OCI-LY7 (cell line): ENCODE data around the gene SMAD6.

Experiments
- EZH2phosphoT487 ChIP-seq: fragments of 200-600 bp; sonication (generic); IDR thresholded peaks from 2 replicates; pipeline ENCODE4 v1.6.1; 2018; ENCODE audit warnings: low read depth, borderline replicate concordance, mild to moderate bottlenecking, mixed run types, antibody characterized with exemption, low read length, moderate library complexity, mixed read lengths
- TF ChIP-seq, protein P1 (sequence below): fragments of 200-600 bp; sonication (generic); conservative IDR thresholded peaks from 2 replicates; pipeline ENCODE4 v1.5.1; 2014; ENCODE audit warnings: mild to moderate bottlenecking, antibody characterized with exemption, low read length, moderate library complexity, mixed read lengths

GRCh38 chr15:66775127-66776105 lies 73.4 kb downstream of the SMAD6 start:
- TF ChIP-seq, protein P1, sequence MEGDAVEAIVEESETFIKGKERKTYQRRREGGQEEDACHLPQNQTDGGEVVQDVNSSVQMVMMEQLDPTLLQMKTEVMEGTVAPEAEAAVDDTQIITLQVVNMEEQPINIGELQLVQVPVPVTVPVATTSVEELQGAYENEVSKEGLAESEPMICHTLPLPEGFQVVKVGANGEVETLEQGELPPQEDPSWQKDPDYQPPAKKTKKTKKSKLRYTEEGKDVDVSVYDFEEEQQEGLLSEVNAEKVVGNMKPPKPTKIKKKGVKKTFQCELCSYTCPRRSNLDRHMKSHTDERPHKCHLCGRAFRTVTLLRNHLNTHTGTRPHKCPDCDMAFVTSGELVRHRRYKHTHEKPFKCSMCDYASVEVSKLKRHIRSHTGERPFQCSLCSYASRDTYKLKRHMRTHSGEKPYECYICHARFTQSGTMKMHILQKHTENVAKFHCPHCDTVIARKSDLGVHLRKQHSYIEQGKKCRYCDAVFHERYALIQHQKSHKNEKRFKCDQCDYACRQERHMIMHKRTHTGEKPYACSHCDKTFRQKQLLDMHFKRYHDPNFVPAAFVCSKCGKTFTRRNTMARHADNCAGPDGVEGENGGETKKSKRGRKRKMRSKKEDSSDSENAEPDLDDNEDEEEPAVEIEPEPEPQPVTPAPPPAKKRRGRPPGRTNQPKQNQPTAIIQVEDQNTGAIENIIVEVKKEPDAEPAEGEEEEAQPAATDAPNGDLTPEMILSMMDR: no peak
- no peak for TF ChIP-seq EZH2phosphoT487
